ENCODE measurements around the gene SRD5A1.

Gene SRD5A1

GRCh38 chr5:6687505-6687904, 54.3 kb downstream of the SRD5A1 start:
- no peak for DNase-seq

DNA sequence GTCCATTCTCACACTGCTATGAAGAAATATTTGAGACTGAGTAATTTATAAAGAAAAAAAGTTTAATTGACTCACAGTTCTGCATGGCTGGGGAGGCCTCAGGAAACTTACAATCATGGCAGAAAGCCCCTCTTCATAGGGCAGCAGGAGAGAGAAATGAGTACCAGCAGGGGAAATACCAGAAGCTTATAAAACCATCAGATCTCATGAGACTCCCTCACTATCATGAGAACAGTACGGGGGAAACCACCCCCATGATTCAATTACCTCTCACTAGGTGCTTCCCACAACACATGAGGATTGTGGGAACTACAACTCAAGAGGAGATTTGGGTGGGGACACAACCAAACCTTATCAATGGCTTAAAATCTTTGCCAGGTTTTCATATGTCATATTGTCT, 59.7 kb downstream of the SRD5A1 start:
- DNase-seq: no peak

DNA sequence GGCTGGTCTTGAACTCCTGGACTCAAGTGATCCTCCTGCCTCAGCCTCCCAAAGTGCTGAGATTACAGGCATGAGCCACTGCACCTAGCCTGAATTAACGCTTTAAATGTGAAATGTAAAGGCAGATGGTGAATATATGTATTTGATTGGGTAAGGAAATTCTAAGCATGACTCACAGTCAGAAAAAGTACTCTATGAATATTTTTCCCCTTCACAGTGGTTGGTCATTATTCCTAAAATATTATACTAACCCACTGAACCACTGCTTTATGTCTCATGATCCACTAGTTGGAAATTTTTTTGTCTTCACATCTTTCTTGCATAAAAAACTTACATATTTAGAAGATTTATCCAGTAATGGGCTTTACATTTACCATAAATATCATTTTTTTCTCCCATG, 65.5 kb downstream of the SRD5A1 start:
- no peak for DNase-seq

DNA sequence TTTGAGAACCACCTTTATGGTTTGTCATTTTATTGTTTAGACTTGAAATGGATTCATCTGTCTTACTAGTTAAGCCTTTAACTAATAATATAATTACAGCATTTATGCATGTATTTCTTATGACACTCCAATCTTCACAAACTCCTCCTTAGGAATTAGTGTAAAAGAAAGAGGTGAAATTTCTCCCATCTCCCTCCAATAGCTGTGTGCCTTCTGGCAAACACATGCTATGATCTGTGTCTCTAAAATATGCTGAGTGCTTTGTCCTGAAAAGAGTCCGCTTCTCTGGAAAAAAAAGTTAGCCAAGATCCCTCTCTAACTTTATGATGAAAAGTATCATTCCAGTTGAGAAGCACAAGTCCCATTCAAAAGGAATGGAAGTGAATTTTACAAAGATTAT, 66.1 kb downstream of the SRD5A1 start:
- DNase-seq: no peak

GRCh38 chr5:6700074-6700684, 66.9 kb downstream of the SRD5A1 start:
- no peak for DNase-seq

DNA sequence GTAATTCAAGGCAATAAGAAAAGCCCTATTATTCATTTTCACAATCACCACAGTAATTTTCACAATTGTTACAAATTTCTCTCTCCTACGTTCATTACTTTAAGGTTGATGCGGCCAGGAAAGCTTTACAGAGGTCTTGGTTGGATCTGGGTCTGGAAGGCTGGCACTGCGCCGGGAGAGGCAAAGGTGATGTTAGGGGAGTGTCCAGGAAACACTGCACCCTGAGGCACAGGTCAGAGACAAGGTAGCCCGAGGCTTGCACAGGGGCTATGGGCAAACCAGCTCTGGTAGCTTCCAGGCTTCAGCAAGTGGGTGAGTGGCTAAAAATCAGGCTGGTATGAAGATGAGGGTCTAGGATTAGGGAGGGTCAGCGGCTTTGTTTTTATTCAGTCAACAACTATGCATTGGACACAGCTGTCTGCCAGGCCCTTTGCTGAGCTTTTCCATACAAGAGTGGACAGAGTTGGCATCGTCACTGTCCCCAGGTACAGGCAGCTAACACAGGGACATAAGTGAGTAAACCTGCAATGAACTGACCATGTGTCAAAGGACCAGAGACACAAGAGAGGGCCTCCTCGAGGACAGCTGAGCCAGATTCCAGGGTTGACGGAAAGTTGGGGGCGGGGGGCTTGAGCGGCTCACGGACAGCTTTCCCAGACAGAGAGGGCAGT, 67.6 kb downstream of the SRD5A1 start:
- no peak for DNase-seq

GRCh38 chr5:6701491-6701890, 68.3 kb downstream of the SRD5A1 start:
- DNase-seq: no peak

- no peak for DNase-seq
Measured at GRCh38 chr5:6702633-6703032, 69.4 kb downstream of the SRD5A1 start.

GRCh38 chr5:6703806-6704205, 70.6 kb downstream of the SRD5A1 start:
- no peak for DNase-seq

DNA sequence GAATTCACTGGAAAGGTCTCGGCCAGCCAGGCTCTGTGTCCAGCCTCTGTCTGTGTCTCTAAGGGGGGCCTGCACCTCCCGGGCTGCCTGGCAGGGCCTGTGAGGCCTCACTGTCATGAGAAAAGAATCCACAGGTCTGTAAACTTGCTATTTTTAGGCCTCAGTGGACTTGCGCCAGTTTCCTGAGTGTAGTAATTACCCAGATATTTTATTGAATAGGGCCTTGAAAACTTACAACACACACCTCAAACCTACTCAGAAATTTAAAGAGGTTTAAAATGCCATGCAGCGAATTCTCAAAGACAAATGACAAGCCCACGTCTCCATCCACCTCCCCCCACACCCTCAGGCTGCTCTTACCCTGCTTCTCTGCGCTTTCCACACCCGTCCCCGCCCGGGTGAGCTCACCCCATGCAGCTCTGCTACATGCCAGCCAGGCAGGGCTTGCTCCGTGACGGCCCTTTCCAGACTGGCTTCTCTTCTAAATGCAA, 71.2 kb downstream of the SRD5A1 start:
- peak; percentile 88 for DNase-seq

GRCh38 chr5:6705088-6705487, 71.8 kb downstream of the SRD5A1 start:
- DNase-seq: no peak

GRCh38 chr5:6705959-6706358, 72.7 kb downstream of the SRD5A1 start:
- DNase-seq: no peak

GRCh38 chr5:6707852-6708251, 74.6 kb downstream of the SRD5A1 start:
- no peak for DNase-seq

DNA sequence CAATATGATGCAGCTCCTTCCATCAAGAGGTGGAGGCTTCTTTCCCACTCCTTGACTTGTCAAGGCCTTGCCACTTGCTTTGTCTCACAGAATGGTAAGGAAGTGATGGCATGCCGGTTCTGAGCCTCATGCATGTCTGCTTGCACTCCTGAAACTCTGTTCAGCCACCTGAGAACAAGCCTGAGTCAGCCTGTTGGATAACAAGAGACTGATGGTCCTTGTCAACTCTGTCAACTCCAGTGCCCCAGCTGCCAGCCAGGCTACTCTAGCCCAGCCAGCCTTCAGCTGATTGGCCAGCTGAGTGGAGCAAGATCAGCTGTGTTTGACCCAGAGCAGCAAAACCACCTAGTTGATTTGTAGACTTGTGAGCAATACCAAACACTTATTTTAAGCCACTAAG, 75.6 kb downstream of the SRD5A1 start:
- no peak for DNase-seq

- no peak for DNase-seq
Measured at GRCh38 chr5:6710070-6710469, 76.8 kb downstream of the SRD5A1 start.

DNA sequence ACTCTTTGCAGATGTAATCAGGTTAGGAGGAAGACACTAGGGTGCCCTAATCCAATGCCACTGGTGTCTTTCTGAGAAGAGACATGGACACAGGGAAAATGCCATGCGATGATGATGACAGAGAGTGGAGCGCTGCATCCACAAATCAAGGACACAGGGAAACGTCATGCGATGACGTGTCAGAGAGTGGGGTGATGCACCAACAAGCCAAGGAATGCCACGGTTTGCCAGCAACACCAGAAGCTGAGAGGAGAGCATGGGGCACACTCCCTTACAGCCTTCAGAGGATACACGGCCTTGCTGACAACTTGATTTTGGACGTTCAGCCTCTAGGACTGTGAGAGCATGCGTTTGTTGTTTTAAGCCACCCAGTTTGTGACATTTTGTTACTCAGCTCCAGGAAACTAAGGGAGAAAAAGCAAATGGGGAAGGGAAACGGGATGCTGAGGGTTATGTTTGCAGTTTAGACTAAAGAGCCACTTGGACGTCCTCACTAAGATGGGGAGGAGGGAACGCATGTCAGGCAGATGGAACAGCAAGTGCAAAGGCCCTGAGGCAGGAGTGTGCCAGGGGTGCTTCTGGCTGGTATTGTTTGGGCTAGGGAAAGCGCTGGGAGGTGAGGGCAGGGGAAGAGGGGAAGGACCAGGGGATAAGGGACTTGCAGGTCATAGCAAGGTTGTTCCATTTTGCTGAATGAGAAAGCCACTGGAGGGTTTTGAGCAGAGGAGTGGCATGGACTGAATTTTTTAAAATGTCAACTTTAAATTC, 77.5 kb downstream of the SRD5A1 start:
- DNase-seq: no peak

GRCh38 chr5:6711409-6712141, 78.3 kb downstream of the SRD5A1 start:
- no peak for DNase-seq

- DNase-seq: peak; percentile 77
Measured at GRCh38 chr5:6712142-6712576, 78.9 kb downstream of the SRD5A1 start.

DNA sequence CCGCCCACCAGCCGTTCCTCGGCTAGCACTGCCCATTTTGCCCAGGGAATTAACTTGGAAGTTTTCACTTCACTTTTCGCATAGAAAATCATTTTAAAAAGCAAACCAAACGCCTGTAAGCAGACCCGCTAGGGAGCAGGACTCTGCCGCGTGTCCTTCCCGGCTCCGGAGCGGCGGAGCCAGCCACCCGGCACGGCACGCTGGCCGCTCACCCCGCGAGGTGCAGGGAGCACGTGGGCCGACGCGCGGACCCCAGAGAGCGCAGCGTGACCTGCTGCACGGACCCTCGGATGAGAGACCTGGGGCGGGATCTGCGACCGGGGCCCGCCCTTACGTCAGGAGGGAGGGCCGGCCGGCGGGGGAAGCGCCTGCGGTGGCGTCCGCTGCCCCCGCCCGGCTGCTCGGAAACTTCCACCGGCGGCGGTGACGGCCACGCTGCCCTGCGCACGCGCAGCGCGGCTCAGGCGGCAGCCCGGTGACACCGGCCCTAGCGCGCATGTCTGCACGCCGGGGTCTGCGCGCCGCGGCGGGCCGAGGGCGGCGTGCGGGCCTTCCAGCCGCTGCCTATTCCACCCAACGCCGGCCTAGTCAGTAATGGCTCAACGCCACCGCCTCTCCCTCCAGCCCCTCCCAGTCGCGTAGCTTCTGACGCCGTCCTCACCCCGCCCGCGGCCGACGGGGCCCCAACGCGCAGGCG, 79.5 kb downstream of the SRD5A1 start:
- peak; percentile 98 for DNase-seq

DNA sequence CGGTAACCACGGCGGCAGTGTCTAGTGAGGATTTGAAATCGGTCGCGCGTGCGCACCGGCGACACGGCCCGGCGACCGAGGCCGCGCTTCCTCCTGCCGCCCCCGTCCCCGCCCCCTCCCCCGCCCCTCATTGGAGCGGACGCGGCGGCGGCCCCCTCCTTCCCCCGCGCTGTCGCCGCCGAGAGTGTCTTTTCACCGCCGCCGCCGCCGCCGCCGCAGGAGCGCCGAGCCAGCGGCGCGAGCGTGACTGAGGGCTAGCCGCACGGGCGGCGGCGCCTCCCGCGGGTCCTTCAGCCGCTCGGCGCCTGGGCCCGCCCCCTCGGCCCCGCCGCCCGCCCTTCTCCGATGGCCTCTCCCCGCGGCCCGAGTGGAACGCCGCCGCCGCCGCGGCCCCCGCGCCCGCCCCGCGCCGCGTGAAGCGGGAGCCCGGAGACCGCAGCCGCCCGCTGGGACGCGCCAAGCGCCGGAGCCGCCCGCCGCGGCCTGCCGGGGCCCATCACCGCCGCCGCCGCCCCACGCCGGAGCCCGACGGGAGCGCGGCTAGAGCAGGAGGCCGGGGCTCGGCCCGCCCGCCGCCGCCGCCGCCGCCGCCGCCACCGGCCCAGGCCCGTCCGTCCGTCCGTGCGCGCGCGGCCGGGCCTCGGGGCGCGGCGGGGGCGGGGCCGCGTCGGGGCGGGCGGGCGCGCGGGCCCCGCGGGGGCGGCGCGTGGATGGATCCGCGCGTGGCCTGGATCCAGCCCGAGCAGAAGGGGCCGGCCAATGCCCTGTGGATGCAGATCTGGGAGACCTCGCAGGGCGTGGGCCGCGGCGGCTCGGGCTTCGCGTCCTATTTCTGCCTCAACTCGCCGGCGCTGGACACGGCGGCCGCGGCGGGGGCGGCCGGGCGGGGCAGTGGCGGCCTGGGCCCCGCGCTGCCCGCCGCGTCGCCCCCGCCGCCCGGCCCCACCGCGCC, 80.3 kb downstream of the SRD5A1 start, which contains the start of gene TENT4A:
TENT4A (plus strand) TSS at position 159 of the 952 bp plus-strand sequence; CDS start at position 711, 552 bp downstream.
- no peak for DNase-seq
